Lower leg skin (tissue), 3 donors: ENCODE data around the gene ZBTB17.
"Not testable (repeated sequence)": the region's sequence is repeated elsewhere in the genome, so short reads cannot be mapped to it uniquely, and the experiment has no call there.

ENCODE experiments used
- CTCF ChIP-seq, 3 donors: fragments of 450-650 bp; IDR thresholded peaks; one replicate each; pipeline ENCODE4 v1.5.1; 2016; ENCODE audit warnings: antibody characterized with exemption in 3 of 3, mild to moderate bottlenecking in 3 of 3, moderate library complexity in 2 of 3
- POLR2A ChIP-seq, 2 donors: fragments of 450-650 bp; IDR thresholded peaks; one replicate each; pipeline ENCODE4 v1.6.1; 2016 to 2017; ENCODE audit warnings: antibody characterized with exemption in 2 of 2, mild to moderate bottlenecking in 1 of 2, moderate library complexity in 1 of 2

GRCh38 chr1:16001274-16001673 lies 25.4 kb upstream of the ZBTB17 start:
- not testable (repeated sequence) for TF ChIP-seq CTCF, POLR2A (IDR thresholded peaks at IDR 0.05)
